HL-60 (cell line): ENCODE results near the gene HNRNPA3.

Experiments
- CTCF ChIP-seq: IDR thresholded peaks from one replicate; pipeline ENCODE4 v1.5.1; 2011; ENCODE audit warnings: low read length, control low read depth, inconsistent platforms; ENCODE audit not compliant: insufficient read depth
- POLR2AphosphoS5 ChIP-seq: IDR thresholded peaks from 2 replicates; pipeline ENCODE4 v1.6.1; 2012; ENCODE audit warnings: low read depth

- TF ChIP-seq CTCF (no peak), POLR2AphosphoS5 (no peak)
Observed at GRCh38 chr2:177175917-177176668, 36.5 kb upstream of the HNRNPA3 start.
